Common myeloid progenitor, CD34-positive (primary cell): ENCODE data around the gene ACR.
"Not testable (repeated sequence)": the region's sequence is repeated elsewhere in the genome, so short reads cannot be mapped to it uniquely, and the experiment has no call there.

Experiments
- CTCF ChIA-PET: fragments of 350-600 bp; sonication (Branson Sonifier 250); formaldehyde crosslinking; loops from one replicate; lab custom pipeline; 2021; ENCODE audit warnings: antibody characterized with exemption; lab: Charles Lee
- POLR2A ChIA-PET: fragments of 350-600 bp; sonication (Branson Sonifier 250); formaldehyde crosslinking; loops from one replicate; lab custom pipeline; 2021; ENCODE audit warnings: antibody characterized with exemption; lab: Charles Lee
- DNase-seq, 3 donors: peaks; one replicate each; pipeline versions ENCODE4 v3.0.0 to v3.0.0-alpha.2; 2013
- H3K27ac ChIP-seq, 2 experiments: 1 replicate in 1 of 2; 2 replicates in 1 of 2; pipeline ENCODE4 v1.7.0; 2013; ENCODE audit warnings: inconsistent platforms in 2 of 2, low read length in 2 of 2, mild to moderate bottlenecking in 2 of 2, low read depth in 1 of 2, moderate library complexity in 1 of 2; ENCODE audit not compliant: severe bottlenecking in 2 of 2, insufficient read depth in 1 of 2, poor library complexity in 1 of 2
- H3K27me3 ChIP-seq, 5 experiments: replicated peaks in 2 of 5; 1 replicate in 3 of 5; 2 replicates in 2 of 5; pipeline versions ENCODE4 v1.6.1 to v1.7.0; 2013; ENCODE audit warnings: low read length in 4 of 5, mild to moderate bottlenecking in 2 of 5, moderate library complexity in 2 of 5, inconsistent platforms in 1 of 5; ENCODE audit not compliant: insufficient read depth in 5 of 5, control insufficient read depth in 4 of 5
- H3K36me3 ChIP-seq, 4 experiments: 1 replicate in 2 of 4; 2 replicates in 2 of 4; pipeline versions ENCODE4 v1.6.1 to v1.7.0; 2013; ENCODE audit warnings: low read length in 3 of 4, control low read depth in 1 of 4, mild to moderate bottlenecking in 1 of 4; ENCODE audit not compliant: control insufficient read depth in 4 of 4, insufficient read depth in 4 of 4
- H3K4me1 ChIP-seq, 4 experiments: 1 replicate in 3 of 4; 2 replicates in 1 of 4; pipeline versions ENCODE4 v1.6.1 to v1.7.1; 2013; ENCODE audit warnings: low read length in 3 of 4, mild to moderate bottlenecking in 3 of 4, control low read depth in 1 of 4, inconsistent platforms in 1 of 4, moderate library complexity in 1 of 4; ENCODE audit not compliant: control insufficient read depth in 4 of 4, insufficient read depth in 4 of 4; ENCODE audit errors: control extremely low read depth in 1 of 4
- H3K4me3 ChIP-seq, 7 experiments: 1 replicate in 4 of 7; 2 replicates in 3 of 7; pipeline versions ENCODE4 v1.5.1 to v1.7.0; 2013; ENCODE audit warnings: mild to moderate bottlenecking in 7 of 7, low read length in 6 of 7, moderate library complexity in 6 of 7, inconsistent platforms in 2 of 7, low read depth in 2 of 7, control low read depth in 1 of 7; ENCODE audit not compliant: insufficient read depth in 4 of 7, control insufficient read depth in 1 of 7; ENCODE audit errors: extremely low read depth in 1 of 7
- H3K9me3 ChIP-seq, 5 experiments: 1 replicate in 4 of 5; 2 replicates in 1 of 5; pipeline versions ENCODE4 v1.6.1 to v1.7.1; 2013; ENCODE audit warnings: low read length in 4 of 5, mild to moderate bottlenecking in 2 of 5, inconsistent platforms in 1 of 5, low read depth in 1 of 5, moderate library complexity in 1 of 5; ENCODE audit not compliant: control insufficient read depth in 4 of 5, insufficient read depth in 2 of 5; ENCODE audit errors: control extremely low read depth in 1 of 5
- WGBS: methylation state at CpG from one replicate; pipeline ENCODE4 v1.1.5; 2013; ENCODE audit not compliant: insufficient coverage; 5-methylcytosine and 5-hydroxymethylcytosine counted together

Gene ACR

DNA sequence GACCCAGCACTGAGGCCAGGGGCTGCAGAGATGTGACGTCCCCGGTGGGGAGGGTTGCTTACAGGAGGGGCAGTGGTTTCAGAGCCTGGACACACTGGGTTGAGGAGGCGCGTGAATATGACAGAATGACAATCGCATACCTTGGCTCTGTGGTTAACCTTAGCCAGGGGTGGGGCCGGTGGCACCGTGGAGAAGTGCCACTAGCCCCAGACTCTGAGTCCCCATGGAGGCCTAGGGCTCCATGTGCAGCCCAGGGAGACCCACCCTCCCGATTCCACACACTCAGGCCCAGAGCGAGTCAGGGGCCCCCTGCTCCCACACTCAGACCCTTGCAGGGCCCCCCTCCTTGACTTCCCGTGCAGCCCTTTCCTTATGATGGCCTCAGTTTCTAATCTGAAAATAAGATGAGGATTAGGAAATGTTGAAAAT, 3.6 kb upstream of the ACR start:
- no peak overlapping the region for H3K27ac ChIP-seq
- H3K4me1 ChIP-seq = no peaks in the 10 kb centered on the region
- H3K36me3 ChIP-seq = peaks cover 0 to 30% (median 16%) of the 10 kb centered on the region in 4 experiments
- 82% methylated on average over 7 of the region's 10 CpGs for WGBS
- no peaks in the 10 kb centered on the region for H3K27me3 ChIP-seq
- CTCF ChIA-PET = no interaction called here
- H3K9me3 ChIP-seq = no peaks in the 10 kb centered on the region
- DNase-seq = no peak
- H3K4me3 ChIP-seq = no peak overlapping the region
- POLR2A ChIA-PET = no interaction called here

DNA sequence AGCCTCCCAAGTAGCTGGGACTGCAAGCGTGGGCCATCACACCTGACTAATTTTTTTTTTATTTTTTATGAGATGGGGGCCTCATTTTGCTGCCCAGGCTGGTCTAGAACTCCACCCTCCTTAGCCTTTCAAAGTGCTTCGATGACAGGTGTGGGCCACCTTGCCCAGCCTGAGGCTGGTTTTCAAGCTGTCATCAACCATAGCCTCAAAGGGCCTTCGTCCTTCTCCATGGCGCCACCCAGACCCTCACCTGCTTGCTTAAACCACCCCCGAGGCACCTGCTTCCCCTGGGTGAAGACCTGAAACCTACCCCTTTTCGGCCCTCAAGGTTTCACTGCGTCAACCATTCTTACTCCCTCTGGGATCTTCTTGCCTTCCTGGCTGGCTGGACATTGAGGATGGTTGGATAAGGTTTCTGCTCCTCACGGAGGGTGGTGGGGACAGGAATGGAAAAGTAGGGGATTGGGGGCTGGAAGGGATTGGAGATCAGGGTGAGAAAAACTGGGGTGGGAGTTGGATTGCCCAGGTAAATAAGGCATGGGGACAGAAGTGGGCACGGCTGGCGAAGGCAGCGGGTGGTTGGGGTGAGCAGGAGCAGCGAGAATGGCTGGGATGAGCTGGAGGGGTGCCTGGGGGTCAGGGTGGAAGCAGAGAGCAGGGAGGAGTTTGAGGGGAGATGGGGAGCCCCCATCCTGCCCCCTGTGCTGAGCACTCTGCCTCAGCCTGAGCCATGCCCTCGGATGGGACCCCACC, 2.8 kb upstream of the ACR start:
- Histone ChIP-seq H3K4me1 (no peaks in the 10 kb centered on the region), H3K36me3 (peaks cover 0 to 22% (median 8%) of the 10 kb centered on the region in 4 experiments), H3K9me3 (no peaks in the 10 kb centered on the region), H3K27ac (no peak overlapping the region), H3K27me3 (no peaks in the 10 kb centered on the region), H3K4me3 (no peak overlapping the region)
- WGBS = 94% methylated on average over 11 of the region's 13 CpGs
- POLR2A ChIA-PET = no interaction called here
- DNase-seq = no peak
- CTCF ChIA-PET = no interaction called here

DNA sequence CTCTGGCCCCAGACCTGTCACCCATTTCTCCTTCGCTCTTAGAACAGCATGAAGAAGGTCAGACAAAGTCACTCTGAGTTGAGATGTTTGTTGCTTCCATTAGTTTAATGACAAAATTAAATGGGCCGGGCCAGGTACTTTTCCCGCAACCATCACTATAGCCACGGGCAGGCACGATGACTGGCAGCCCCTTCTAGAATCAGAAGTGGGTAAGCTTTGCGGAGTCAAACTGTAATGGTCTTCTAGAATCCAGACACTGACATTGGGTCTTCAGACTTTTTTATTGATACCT, 2.3 kb upstream of the ACR start:
- no peak for DNase-seq
- Histone ChIP-seq H3K36me3 (peaks cover 0 to 21% (median 6%) of the 10 kb centered on the region in 4 experiments), H3K9me3 (no peaks in the 10 kb centered on the region), H3K4me1 (no peaks in the 10 kb centered on the region), H3K4me3 (no peak overlapping the region), H3K27ac (no peak overlapping the region), H3K27me3 (no peaks in the 10 kb centered on the region)
- CTCF ChIA-PET = no interaction called here
- WGBS = 100% methylated on average over 3 of the region's 6 CpGs
- POLR2A ChIA-PET = no interaction called here

DNA sequence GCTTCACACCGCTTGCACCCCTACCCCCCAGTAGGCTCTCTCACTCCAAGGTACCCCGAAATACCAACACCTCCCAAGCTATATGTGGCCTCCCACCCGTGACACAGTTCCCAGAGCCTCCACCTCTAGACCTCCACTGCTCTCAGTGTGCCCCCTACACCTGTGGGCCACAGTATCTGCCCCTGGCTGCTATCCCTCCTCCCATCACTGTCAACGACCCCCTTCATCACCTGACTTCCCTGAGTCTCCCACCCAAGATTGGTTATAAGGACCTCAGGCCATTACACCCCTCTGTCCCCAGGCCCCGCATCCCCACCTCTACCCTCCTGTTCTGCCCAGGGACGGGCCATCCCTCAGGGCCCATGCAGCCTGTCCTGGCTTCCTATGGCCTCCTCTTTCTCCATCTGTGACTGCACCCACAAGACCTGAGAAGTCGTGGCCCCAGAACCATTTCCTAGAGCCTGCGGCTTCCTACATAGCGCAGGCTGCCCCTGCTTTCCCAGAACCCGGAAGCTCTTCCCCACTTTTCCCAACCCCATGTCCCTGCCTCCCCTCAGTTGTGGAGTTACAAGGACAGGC, 734 bp downstream of the ACR start:
- DNase-seq = no peak
- peaks cover 0 to 3% (median 0%) of the 10 kb centered on the region in 4 experiments for H3K36me3 ChIP-seq
- WGBS = 97% methylated on average over 9 of the region's 10 CpGs
- ChIA-PET CTCF (interaction anchor here (0.7 to 1.2 kb wide), 2 partner anchors 19 to 223 kb away, joined by 3 read pairs; no protein-coding TSS in a partner anchor), POLR2A (no interaction called here)
- H3K27ac ChIP-seq = no peak overlapping the region
- no peaks in the 10 kb centered on the region for H3K27me3 ChIP-seq
- H3K4me1 ChIP-seq = no peaks in the 10 kb centered on the region
- H3K4me3 ChIP-seq = no peak overlapping the region
- no peaks in the 10 kb centered on the region for H3K9me3 ChIP-seq

DNA sequence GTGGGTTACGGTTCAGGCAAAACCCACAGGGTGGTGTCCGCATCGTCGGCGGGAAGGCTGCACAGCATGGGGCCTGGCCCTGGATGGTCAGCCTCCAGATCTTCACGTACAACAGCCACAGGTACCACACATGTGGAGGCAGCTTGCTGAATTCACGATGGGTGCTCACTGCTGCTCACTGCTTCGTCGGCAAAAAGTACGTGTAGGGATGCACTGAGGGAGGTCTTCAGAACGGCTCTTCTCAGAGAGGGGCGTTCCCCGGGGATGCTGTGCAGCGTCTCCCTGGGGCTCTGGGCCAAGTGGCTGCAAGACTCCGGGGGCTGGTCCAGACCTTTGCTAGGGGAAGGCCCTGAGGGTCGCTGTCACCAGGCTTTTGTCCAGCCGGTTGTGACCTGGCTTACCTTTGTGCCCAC, 1.3 kb downstream of the ACR start:
- CTCF ChIA-PET = no interaction called here
- no peak overlapping the region for H3K27ac ChIP-seq
- no peak overlapping the region for H3K4me3 ChIP-seq
- H3K4me1 ChIP-seq = no peaks in the 10 kb centered on the region
- no peaks in the 10 kb centered on the region for H3K9me3 ChIP-seq
- POLR2A ChIA-PET = no interaction called here
- 97% methylated on average over 17 of the region's 17 CpGs for WGBS
- DNase-seq = no peak
- peaks cover 0 to under 1% (median 0%) of the 10 kb centered on the region in 4 experiments for H3K36me3 ChIP-seq
- H3K27me3 ChIP-seq = no peaks in the 10 kb centered on the region

DNA sequence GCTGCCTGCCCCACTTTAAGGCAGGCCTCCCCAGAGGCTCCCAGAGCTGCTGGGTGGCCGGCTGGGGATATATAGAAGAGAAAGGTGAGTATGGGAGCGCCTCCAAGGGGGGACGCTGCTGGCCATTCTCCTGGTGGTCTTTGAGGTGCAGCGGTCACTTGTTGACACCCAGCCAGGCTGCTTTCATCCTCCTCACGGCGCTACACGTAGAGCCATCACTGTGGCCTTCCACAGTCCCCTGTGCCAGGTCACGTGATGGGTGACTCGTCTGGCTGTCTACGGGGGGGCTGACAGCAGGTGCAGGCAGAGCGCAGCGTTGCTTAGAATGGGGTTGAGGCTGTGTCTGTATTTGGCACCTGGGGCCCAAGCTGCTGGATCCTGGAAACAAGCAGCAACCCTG, 1.9 kb downstream of the ACR start:
- 94% methylated on average over 11 of the region's 12 CpGs for WGBS
- POLR2A ChIA-PET = no interaction called here
- Histone ChIP-seq H3K27me3 (no peaks in the 10 kb centered on the region), H3K4me3 (no peak overlapping the region), H3K27ac (no peak overlapping the region), H3K36me3 (no peaks in the 10 kb centered on the region), H3K4me1 (no peaks in the 10 kb centered on the region), H3K9me3 (no peaks in the 10 kb centered on the region)
- CTCF ChIA-PET = no interaction called here
- DNase-seq = no peak

DNA sequence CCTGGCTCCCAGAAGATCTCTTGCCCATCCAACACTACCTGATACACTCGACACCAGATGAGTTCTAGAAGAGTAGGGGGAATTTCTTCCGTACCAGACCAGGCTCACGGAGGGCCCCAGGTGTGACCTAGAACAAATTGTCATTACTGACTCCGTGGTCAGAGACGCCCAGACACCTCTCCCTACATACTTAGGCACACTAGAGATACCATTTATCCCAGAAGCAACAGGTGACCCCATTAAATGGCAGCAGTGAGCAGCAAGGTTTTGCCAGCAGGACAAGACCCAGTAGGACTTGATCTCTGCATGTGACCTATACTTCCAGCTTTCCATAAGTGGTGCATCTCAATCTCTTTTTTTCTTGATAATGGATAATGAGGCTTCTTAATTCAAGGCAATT, 2.7 kb downstream of the ACR start:
- H3K4me3 ChIP-seq, POLR2A ChIA-PET, H3K4me1 ChIP-seq, H3K36me3 ChIP-seq, DNase-seq, H3K27ac ChIP-seq, H3K27me3 ChIP-seq, H3K9me3 ChIP-seq, CTCF ChIA-PET: not testable (repeated sequence)
- WGBS = 100% methylated on average over 2 of the region's 5 CpGs
